ENCODE results near the gene PTPRZ1.

DNA sequence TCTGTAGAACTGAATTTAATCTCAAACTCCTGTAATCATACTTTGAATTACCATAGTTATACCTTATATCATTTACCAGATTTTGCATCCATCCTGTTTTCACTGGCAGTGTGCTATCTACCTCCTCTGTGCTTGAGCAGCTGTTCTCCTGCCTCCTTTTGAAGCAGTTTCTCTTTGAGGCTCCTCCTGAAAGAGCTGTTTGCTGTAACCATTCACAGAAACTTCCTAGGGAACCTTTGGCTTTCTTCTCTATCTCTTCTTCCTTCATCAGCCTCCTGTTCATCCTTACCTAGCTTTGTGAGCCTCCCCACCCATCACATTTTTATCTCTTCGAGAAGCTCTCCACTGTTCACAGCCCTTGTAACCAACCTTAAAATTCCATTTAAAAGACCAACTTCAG, 162.9 kb downstream of the PTPRZ1 start:
- TF ChIP-seq GATA3 (IDR thresholded peaks at IDR 0.05; ENCODE audit: low read depth, low read length) (no peak), GATA2 (IDR thresholded peaks at IDR 0.05; ENCODE audit: low read depth, low read length) (no peak)
